ENCODE data around the gene EPHB2. TPM values are rescaled to one million over a fixed set of nuclear protein-coding genes. Genes with fewer than 3 reads are reported as not detected.
A peak's percentile ranks its signal among the peaks of the same experiment; 100 is the strongest.
"Not testable (repeated sequence)": the region's sequence is repeated elsewhere in the genome, so short reads cannot be mapped to it uniquely, and the experiment has no call there.

EPHB2 gene
- polyA plus RNA-seq, 6 donors from 2014 or later, result 0.08 TPM; not detected in 5

DNA sequence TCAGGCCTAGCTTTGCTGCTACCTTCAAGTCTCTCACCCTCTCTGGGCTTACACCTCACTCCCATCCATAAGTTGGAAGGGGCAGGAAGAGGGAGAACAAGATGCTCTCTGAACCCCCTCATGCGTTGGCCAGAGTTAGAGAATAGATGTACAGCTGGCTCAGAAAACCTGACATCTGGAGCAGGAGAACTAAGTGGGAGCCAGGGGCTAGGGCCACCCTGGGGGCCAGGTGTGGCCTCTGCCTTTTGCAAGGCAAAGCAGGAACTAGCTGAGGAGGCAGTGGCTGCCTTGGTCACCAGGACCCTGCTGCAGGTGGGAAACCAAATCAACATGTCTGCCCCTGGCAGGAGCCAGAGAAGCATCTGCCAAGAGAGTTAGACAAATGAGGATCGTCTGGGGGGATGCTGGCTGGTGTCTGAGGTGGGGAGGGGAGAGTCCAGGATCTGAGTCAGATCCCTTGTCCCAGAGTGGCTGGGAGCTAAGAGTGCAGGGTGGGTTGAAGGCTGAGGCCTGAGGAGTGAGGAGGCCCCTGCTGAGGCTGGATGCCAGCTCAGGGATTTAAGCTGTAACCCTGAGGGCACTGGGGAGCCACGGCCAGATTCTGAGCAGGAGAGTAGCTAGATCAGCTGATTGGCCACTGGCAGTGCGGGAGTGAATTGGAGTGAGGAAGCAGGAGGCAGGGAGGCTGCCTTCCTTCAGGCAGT, 115.0 kb downstream of the EPHB2 start:
- DNase-seq (no peak), ATAC-seq (ENCODE audit: low read depth in 2 of 2) (no peak)
- Mint-ChIP-seq H3K9me3 (no peaks in the 10 kb centered on the region), H3K36me3 (no peaks in the 10 kb centered on the region), H3K27ac (peak overlapping the region in 1 of 6 donors; percentile 42), H3K4me3 (no peak overlapping the region), H3K27me3 (peaks cover 3 to 13% (median 11%) of the 10 kb centered on the region in 3 donors), H3K4me1 (no peaks in the 10 kb centered on the region)

DNA sequence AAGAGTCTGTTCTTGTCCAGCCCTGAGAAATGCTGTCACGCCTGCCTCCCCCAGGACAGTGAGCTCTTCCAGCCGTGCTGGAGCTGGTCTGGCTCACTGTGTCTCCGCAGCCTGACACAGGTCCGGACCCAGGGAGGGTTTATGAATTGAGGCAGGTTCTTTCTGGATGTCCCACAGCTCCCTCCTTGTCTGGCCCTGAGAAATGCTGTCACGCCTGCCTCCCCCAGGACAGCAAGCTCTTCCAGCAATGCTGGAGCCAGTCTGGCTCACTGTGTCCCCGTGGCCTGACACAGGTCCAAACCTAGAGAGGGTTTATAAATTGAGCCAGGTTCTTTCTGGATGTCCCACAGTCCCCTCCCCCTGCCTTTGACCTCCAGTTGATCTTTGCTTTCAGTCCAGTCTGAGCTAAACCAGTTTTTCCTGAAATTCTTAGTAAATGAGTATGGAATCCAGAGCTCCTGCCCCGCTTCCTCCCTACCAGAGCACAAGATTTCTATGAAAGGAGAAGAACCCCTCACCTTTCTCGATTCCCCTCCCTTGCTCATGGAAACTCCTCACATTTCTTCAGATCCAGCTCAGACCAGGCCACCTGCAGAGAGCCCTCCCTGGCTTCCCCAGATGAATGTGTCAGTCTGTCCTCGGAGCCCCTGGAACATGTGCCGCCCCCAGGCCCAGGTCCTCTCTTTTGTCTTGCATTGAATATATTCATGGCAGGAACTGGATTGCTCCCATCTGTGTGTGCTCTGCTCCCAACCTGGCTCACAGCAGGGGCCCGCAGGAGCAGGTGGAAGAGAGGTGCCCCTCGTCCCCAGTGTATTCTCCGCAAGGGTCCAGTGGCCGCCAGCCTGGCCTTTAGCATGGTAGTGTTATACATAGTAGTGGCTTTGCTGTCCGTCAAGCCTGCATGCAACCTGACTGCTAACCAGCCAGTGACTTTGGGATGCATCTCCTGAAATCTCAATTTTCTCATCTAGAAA, 116.3 kb downstream of the EPHB2 start:
- H3K9me3 Mint-ChIP-seq, result no peaks in the 10 kb centered on the region
- ATAC-seq (ENCODE audit: low read depth in 2 of 2), result no peak
- no peak overlapping the region for H3K4me3 Mint-ChIP-seq
- H3K4me1 Mint-ChIP-seq, result no peaks in the 10 kb centered on the region
- H3K27me3 Mint-ChIP-seq, result peaks cover 14 to 19% (median 15%) of the 10 kb centered on the region in 3 donors
- no peaks in the 10 kb centered on the region for H3K36me3 Mint-ChIP-seq
- DNase-seq, result no peak
- H3K27ac Mint-ChIP-seq, result no peak overlapping the region

DNA sequence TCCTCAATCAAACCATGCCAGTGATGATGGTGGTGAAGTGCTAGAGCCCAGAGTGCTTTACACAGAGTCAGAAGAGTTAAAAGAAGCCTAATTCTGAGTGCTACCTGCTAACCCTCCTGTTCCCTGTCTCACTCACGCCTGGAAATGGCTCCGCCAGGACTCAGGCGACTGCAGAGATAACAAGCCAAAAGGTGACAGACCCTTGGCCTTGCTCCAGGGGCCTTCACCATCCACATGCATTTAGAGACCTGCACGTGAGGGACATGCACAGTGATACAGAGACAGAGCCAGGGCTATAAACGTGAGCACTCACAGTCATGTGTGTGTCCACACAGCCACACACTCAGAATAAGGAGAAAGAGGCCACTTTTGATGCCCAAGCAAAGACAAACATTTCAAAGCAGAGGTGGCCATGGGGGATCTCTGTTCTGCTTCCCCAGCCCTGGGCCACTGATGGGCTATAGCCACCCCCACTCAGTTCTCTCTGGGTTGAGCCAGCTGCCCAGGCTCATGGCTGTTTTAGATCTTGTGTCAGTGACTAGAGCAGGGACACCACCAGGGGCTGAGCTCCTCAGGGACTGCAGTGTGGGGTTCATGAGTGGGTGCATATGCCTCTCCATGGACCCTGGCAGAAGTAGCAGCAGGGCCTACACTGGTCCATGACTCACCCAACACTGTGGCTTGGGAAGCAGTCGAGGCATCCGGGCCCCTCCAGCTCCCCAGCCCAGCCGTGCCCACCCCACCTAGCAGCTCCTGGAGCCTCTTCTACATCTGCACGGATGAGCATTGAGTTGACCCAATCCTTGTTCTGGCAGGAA, 117.2 kb downstream of the EPHB2 start:
- peaks cover 15 to 27% (median 18%) of the 10 kb centered on the region in 3 donors for H3K27me3 Mint-ChIP-seq
- no peak for ATAC-seq (ENCODE audit: low read depth in 2 of 2)
- H3K4me1 Mint-ChIP-seq, result no peaks in the 10 kb centered on the region
- H3K9me3 Mint-ChIP-seq, result no peaks in the 10 kb centered on the region
- H3K4me3 Mint-ChIP-seq, result no peak overlapping the region
- no peak overlapping the region for H3K27ac Mint-ChIP-seq
- no peak for DNase-seq
- H3K36me3 Mint-ChIP-seq, result no peaks in the 10 kb centered on the region

DNA sequence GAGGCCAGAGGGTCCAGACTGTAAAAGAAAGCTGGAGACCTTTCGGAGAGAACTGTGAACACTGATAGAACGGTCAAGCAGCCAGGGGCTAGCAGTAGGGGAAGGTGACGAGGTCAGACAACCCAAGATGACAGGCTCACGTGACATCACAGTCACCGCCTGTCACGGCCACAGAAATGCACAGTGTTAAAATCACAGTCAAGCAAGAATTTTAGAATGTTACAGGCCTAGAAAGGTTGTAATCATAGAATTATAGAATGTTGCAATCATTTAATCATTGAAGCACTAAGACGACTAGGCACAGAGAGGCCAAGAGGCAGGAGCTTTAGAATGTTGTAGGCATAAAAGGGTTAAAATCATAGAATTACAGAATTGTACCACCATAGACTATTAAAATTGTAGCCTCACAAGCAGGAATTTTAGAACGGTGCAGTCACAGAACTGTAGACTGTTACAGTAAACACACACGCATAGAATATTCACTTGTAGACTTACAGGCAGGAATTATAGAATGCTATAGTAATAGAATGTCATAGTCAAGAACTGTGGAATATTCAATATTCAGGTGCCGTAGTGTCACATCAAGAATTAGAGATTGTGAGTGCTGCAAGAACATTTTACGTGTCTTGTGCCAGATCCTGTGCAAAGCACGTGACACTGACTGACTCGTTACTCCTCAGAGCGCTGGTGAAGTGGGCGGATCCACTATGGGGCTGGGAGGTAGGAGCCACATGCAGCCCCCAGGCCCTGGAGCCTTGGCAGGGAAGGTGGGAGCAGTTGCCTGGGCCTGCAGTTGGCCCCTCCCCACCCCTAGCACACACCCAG, 118.1 kb downstream of the EPHB2 start:
- Mint-ChIP-seq H3K4me3 (no peak overlapping the region), H3K4me1 (no peaks in the 10 kb centered on the region), H3K27me3 (peaks cover 14 to 26% (median 18%) of the 10 kb centered on the region in 3 donors), H3K9me3 (no peaks in the 10 kb centered on the region), H3K27ac (no peak overlapping the region), H3K36me3 (no peaks in the 10 kb centered on the region)
- no peak for ATAC-seq (ENCODE audit: low read depth in 2 of 2)
- DNase-seq, result no peak

DNA sequence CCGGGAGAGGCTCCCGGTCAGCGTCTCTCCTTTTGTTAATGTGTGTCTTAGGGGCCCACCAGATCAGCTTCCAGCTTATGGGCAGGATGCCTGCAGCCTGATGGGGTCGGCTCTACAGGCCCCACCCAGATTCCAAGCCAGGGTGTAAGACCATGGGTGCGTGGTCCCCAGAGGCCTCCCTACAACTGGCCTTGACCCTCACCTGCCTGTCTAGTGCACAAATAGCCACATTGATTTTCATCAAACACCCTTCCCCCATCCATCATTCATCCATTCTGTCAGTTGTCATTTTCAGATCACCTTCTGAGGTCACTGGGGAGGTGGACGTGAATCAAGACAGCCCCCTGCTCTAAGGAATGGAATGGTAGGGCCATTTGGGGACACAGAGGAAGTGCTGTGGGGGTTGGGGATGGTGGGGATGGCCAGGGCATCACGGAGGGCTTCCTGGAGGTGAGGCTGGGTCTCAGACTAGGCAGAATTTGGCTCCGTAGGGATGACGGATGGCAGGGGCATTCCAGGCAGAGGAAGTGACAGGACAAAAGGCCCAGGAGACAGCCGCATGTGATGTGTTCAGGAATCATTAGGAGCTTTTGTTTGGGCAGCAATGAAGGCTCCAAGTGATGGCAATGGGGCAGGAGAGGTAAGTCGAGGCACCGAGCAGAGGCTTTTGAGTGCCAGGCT, 118.8 kb downstream of the EPHB2 start:
- no peak for DNase-seq
- H3K9me3 Mint-ChIP-seq, result no peaks in the 10 kb centered on the region

DNA sequence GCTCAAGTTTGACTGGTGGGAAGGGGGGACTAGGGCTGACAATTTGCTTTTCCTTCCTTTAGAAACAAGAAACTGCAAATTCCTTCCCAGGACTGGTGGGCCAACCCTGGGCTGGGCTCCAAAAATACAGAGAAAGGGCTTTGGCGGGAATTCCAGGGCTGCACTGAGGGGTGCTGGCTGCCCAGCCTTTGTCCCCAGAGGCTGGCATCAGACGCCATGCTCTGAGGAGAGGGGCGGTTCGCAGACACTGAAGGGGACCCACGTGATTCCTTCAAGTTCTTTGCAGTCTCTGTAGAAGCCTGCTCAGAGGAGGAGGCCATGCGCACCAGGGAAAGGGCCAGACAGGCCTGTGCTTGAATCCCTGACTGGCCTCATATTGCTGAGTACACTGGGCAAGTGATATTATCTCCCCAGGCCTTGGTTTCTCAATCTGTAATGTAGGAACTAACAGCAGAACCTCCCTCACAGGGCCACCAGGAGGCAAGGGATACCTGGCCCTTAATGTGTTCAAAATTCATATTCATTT, 119.5 kb downstream of the EPHB2 start:
- H3K27ac Mint-ChIP-seq, result no peak overlapping the region
- H3K4me3 Mint-ChIP-seq, result no peak overlapping the region
- no peaks in the 10 kb centered on the region for H3K9me3 Mint-ChIP-seq
- DNase-seq (no peak), ATAC-seq (ENCODE audit: low read depth in 2 of 2) (no peak)
- H3K36me3 Mint-ChIP-seq, result no peaks in the 10 kb centered on the region
- H3K27me3 Mint-ChIP-seq, result peaks cover 11 to 19% (median 18%) of the 10 kb centered on the region in 3 donors
- H3K4me1 Mint-ChIP-seq, result no peaks in the 10 kb centered on the region

More for the DNA sequence above, 118.8 kb downstream of the EPHB2 start:
- no peaks in the 10 kb centered on the region for H3K4me1 Mint-ChIP-seq
- H3K27me3 Mint-ChIP-seq, result peaks cover 11 to 19% (median 18%) of the 10 kb centered on the region in 3 donors
- no peaks in the 10 kb centered on the region for H3K36me3 Mint-ChIP-seq
- peak overlapping the region in 1 of 6 donors; percentile 82 for H3K27ac Mint-ChIP-seq
- no peak overlapping the region for H3K4me3 Mint-ChIP-seq
- ATAC-seq (ENCODE audit: low read depth in 2 of 2), result no peak

DNA sequence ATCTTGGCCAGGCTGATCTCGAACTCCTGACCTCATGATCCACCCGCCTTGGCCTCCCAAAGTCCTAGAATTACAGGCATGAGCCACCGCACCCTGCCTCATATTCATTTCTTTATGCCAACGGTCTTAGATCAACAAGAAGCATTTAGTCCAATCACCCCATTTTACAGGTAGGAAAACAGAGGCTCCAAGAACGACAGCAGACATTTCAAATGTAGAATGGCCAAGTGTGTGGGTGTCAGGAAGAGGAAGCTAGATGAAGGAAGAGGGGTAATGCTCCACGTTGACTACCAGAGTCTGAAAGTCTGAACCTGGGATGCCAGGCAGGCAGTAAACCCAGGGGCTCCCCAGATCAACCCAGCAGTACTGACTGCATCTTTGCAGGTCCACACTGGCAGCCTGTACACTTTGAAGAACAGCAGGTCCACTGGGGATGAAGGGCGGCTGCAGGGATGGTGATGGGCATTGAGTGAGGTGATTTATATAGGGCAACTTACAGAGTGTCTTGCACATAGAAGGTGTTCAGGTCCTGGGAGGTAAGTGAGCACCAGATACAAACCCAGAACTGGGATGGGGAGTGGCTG, 120.2 kb downstream of the EPHB2 start:
- ATAC-seq (ENCODE audit: low read depth in 2 of 2), result no peak
- Mint-ChIP-seq H3K9me3 (no peaks in the 10 kb centered on the region), H3K4me3 (no peak overlapping the region), H3K4me1 (no peaks in the 10 kb centered on the region), H3K27ac (peak overlapping the region in 1 of 6 donors; percentile 44), H3K36me3 (no peaks in the 10 kb centered on the region), H3K27me3 (peaks cover 7 to 19% (median 18%) of the 10 kb centered on the region in 3 donors)
- no peak for DNase-seq

DNA sequence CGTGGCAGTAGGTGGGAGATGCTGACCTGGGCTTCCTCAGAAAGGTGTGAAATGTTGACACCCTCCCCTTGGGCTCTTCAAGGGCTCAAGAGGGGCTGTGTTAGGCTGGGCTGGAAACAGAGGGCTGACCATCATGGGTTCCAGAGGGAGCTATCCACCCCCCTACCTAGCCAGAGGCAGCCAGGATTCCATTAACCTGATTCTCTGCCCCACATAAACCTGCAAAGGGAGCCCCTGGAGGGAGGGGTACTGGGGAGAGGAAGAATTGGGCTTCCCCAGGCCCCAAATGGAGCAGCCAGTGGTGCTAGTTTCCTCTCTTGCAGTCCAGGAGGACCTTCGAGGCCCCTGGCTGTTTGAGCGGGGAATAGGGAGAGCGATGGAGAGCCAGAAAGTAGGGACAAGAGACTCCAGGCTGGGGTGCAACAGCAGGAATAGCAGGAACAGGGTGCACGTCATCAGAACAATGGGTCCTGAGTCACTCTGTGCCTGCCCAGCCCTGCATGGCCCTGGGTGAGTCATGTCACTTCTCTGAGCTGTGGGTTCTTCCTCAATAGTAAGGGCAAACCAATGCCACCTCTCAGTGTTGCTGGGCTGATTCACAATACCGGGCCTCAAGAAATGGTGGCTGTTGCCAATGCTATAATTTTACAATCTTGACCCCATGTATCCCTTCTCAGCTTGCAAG, 121.2 kb downstream of the EPHB2 start:
- Mint-ChIP-seq H3K9me3 (no peaks in the 10 kb centered on the region), H3K27me3 (peaks cover 6 to 19% (median 18%) of the 10 kb centered on the region in 3 donors), H3K4me3 (no peak overlapping the region), H3K4me1 (no peaks in the 10 kb centered on the region), H3K36me3 (no peaks in the 10 kb centered on the region), H3K27ac (no peak overlapping the region)
- no peak for DNase-seq
- ATAC-seq (ENCODE audit: low read depth in 2 of 2), result no peak

DNA sequence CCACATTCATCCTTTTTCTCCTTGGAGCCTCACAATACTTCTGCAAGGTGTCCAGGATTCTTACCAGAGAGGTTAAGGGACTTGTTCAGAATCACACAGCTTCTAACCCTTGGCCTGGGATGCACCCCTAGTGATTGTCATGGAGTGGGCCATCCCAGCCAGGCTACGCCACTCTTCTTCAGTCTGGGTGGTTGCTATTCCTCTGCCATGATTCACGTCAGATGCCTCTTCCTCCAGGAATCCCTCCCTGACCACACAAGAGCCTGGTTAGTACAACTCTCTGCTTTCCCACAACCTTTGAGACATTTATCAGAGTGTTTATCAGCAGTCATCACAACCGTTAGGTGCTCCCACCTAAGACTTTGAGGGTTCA, 121.8 kb downstream of the EPHB2 start:
- Mint-ChIP-seq H3K4me3 (no peak overlapping the region), H3K36me3 (no peaks in the 10 kb centered on the region), H3K4me1 (no peaks in the 10 kb centered on the region), H3K27ac (peak overlapping the region in 1 of 6 donors; percentile 6), H3K9me3 (no peaks in the 10 kb centered on the region), H3K27me3 (peaks cover 6 to 19% (median 18%) of the 10 kb centered on the region in 3 donors)
- ATAC-seq (ENCODE audit: low read depth in 2 of 2) (no peak), DNase-seq (no peak)

DNA sequence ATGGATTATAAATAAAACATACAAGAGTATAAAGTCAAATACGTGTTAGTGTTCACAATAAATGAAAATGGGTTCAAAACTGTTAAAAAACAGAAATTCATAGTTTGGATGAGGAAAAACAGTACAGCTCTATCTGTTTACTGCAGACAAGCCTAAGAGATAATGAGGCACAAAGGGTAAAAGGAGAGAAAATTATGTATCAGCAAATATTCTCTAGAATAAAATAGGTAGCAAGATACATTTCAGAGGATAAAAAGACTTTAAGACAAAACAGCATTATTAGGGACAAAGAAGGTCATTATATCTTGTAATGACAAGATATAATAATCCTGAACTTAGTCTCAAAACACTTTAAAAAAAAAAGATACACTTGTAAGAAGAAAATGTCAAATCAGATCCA, 123.1 kb downstream of the EPHB2 start:
- no peak for DNase-seq
- Mint-ChIP-seq H3K4me3 (no peak overlapping the region), H3K36me3 (no peaks in the 10 kb centered on the region), H3K4me1 (no peaks in the 10 kb centered on the region), H3K27me3 (peaks cover 6 to 19% (median 18%) of the 10 kb centered on the region in 3 donors), H3K9me3 (no peaks in the 10 kb centered on the region), H3K27ac (no peak overlapping the region)
- ATAC-seq (ENCODE audit: low read depth in 2 of 2), result no peak

DNA sequence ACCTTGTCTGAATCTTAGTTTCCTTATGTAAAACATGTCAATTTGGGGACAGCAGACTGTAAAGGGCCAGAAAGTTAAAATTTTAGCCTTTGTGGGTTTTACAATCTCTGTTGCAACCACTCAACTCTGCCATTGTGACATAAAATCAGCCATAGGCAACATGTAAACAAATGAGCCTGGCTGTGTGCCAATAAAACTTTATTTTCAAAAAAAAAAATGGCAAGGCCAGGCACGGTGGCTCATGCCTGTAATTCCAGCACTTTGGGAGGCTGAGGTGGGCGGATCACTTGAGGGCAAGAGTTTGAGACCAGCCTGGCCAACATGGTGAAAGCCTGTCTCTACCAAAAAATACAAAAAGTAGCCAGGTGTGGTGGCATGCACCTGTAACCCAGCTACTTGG, 123.8 kb downstream of the EPHB2 start:
- H3K36me3 Mint-ChIP-seq; H3K4me1 Mint-ChIP-seq; DNase-seq; ATAC-seq (ENCODE audit: low read depth in 2 of 2); H3K4me3 Mint-ChIP-seq; H3K9me3 Mint-ChIP-seq; H3K27ac Mint-ChIP-seq: not testable (repeated sequence)
- H3K27me3 Mint-ChIP-seq, result peaks cover 11 to 25% (median 24%) of the 10 kb centered on the region in 3 donors
